Brain microvascular endothelial cell (primary cell): ENCODE data around the gene PGC.

Source experiments
- DNase-seq: peaks from one replicate; pipeline ENCODE4 v3.0.0-alpha.2; 2020
- H3K27ac ChIP-seq: fragments of 250-450 bp; sonication (Bioruptor Pico); 2 replicates; pipeline ENCODE4 v1.5.1; 2020; ENCODE audit warnings: mild to moderate bottlenecking, moderate library complexity
- H3K27me3 ChIP-seq: fragments of 250-450 bp; sonication (Bioruptor Pico); replicated peaks from 2 replicates; pipeline ENCODE4 v1.5.1; 2020; ENCODE audit warnings: mild to moderate bottlenecking
- H3K36me3 ChIP-seq: fragments of 250-450 bp; sonication (Bioruptor Pico); replicated peaks from 2 replicates; pipeline ENCODE4 v1.5.1; 2020; ENCODE audit warnings: mild to moderate bottlenecking
- H3K4me3 ChIP-seq: 2 replicates; pipeline ENCODE4 v1.5.1; 2011; ENCODE audit warnings: low read depth, mild to moderate bottlenecking, control low read depth, low read length, moderate library complexity
- in situ Hi-C: cut with HindIII; loops from 2 replicates; pipeline ENCODE4 v1.10.0; 2017; ENCODE audit warnings: low sequenced_read_pairs, low pct_ligation_motif_present
- TF ChIP-seq, protein P1 (sequence below): IDR thresholded peaks from 2 replicates; pipeline ENCODE4 v1.5.1; 2011; ENCODE audit warnings: low read depth, mild to moderate bottlenecking, moderate library complexity, low read length, control low read depth, inconsistent platforms; ENCODE audit errors: missing control alignments

Gene PGC

DNA sequence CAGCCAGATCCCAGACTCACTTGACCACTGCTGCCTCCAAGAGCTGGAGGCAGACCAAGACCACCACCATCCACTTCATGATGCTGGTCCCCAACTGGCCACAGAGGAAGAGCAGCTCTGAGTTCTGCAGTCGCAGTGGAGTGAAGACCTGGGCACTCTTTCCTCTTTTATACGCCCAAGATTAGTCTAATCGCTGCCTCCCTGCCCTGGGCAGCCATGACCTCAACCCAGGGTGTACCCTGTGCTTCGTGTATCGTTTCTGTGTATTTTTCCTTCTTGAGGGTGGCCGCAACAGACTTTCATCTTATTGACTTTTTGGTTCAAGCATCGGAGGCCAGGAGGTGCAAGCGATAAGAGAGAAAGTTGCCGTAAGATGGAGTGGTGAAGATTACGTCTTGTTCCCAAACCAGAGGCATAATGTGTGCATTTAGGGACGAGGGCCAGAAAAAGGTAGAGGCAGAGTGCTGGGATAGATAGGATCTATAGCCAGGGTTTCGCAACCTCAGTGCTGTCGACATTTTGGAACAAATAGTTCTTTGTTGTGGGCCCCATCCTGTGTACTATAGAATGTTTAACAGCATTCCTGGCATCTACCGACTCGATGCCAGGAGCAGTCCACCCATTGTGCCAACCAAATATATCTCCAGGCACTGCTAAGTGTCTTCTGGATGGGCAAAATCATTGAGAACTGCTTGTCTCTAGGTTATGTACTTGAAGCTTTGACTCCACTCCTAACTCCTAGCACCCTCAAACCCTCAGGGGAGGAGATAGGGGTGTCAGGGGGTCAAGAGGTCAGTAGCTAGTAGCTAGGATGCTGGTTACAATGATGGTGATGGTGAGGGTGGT, at the start of gene PGC:
Gene PGC, minus strand, starts transcription at position 142 of the 846 bp plus-strand sequence. Its CDS starts 63 bp downstream, at position 79.
- in situ Hi-C loops, result no loop called here
- TF ChIP-seq, protein P1, sequence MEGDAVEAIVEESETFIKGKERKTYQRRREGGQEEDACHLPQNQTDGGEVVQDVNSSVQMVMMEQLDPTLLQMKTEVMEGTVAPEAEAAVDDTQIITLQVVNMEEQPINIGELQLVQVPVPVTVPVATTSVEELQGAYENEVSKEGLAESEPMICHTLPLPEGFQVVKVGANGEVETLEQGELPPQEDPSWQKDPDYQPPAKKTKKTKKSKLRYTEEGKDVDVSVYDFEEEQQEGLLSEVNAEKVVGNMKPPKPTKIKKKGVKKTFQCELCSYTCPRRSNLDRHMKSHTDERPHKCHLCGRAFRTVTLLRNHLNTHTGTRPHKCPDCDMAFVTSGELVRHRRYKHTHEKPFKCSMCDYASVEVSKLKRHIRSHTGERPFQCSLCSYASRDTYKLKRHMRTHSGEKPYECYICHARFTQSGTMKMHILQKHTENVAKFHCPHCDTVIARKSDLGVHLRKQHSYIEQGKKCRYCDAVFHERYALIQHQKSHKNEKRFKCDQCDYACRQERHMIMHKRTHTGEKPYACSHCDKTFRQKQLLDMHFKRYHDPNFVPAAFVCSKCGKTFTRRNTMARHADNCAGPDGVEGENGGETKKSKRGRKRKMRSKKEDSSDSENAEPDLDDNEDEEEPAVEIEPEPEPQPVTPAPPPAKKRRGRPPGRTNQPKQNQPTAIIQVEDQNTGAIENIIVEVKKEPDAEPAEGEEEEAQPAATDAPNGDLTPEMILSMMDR, result no peak
- no peak within 1 kb of the TSS for H3K27ac ChIP-seq
- no peak for DNase-seq
- H3K27me3 ChIP-seq, result no peaks in the 10 kb centered on the region
- no peak within 1 kb of the TSS for H3K4me3 ChIP-seq
- no peaks in the 10 kb centered on the region for H3K36me3 ChIP-seq

DNA sequence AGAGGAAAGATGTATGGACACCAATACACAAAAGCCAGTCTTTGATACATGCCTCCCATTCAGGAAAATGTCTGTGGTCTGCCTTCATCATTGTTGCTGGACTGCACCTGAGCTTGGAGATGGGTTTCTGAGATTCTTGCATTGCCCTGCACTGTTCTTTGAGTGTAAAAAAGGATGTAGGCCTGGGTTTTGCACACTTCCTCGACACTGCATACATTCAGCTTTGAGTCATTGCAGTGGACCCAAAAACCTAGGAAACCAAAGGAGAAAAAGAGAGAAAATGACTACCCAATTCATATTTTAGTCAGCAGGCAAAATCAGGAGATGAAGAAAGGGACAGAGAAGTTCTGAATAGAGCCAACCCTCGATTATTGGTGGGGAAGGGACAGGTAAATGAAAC, 49.3 kb upstream of the PGC start:
- H3K4me3 ChIP-seq, result no peak overlapping the region
- in situ Hi-C loops, result loop anchor here (25.0 kb wide), 1 partner anchor 241 kb away; no protein-coding TSS in a partner anchor
- H3K27me3 ChIP-seq, result no peaks in the 10 kb centered on the region
- TF ChIP-seq, protein P1, result no peak
- DNase-seq, result no peak
- no peak overlapping the region for H3K27ac ChIP-seq
- peaks cover 7% of the 10 kb centered on the region for H3K36me3 ChIP-seq

DNA sequence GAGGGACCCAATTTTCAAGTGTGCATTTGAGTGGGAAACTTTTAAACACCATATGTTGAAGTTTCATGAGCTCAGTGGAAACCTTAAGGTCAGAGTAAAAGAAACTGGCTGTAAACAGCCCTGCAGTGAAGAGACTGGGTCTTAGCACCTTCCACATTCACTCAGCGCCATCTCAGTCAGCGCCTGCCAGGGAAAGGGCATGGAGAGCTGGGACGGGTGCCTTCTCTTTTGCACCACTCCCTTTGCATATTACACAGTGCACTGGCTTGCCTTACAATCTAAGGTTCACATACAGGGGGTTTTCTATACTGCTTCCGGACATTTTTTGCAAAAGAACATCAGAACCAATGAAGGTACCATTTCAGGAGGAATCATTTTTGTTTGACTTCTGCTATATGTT, 44.8 kb upstream of the PGC start:
- no peak for DNase-seq
- H3K27ac ChIP-seq, result no peak overlapping the region
- in situ Hi-C loops, result loop anchor here (25.0 kb wide), 1 partner anchor 245 kb away; no protein-coding TSS in a partner anchor
- TF ChIP-seq, protein P1, result no peak
- H3K4me3 ChIP-seq, result no peak overlapping the region
- no peaks in the 10 kb centered on the region for H3K27me3 ChIP-seq
- H3K36me3 ChIP-seq, result peaks cover 24% of the 10 kb centered on the region

DNA sequence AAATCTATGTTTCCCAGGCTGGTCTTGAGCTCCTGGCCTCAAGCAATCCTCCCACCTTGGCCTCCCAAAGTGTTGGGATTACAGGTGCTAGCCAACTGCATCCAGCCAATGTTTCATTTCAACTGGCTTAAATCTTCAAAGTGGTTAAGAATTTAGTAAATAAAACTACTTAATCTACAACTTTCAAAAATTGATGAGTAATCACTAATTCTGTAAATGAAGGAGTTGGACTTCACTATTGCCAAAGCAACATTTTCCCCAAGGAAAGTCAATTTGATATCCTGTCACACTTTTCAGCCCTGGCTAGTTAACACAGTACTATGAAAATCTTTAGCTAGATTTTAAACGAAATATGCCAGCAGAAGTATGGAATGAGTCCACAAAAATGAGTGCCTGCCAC, 44.1 kb upstream of the PGC start:
- Histone ChIP-seq H3K36me3 (peaks cover 24% of the 10 kb centered on the region), H3K27ac (no peak overlapping the region), H3K4me3 (no peak overlapping the region), H3K27me3 (no peaks in the 10 kb centered on the region)
- DNase-seq, result no peak
- in situ Hi-C loops, result loop anchor here (25.0 kb wide), 1 partner anchor 246 kb away; no protein-coding TSS in a partner anchor
- TF ChIP-seq, protein P1, result no peak

DNA sequence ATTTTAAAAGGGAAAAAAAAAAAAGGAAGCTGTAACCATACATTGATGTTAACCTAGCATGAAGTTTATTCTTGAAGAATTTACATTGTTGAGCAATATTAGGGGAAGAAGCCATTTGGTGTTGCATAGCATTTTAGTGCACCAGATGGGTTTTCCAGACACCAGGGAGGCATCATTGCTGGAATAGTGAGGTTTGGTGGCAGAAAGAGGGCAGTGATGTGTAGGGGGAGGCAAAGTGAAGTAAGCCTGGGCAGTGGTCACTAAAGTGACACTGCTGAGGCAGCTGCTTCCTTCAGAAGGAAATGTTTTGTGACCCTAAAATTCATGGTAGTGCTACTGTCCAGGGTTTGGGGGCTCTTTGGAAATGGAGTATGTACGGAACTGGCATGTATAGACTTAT, 42.8 kb upstream of the PGC start:
- Histone ChIP-seq H3K36me3 (peaks cover 24% of the 10 kb centered on the region), H3K27me3 (no peaks in the 10 kb centered on the region), H3K4me3 (no peak overlapping the region), H3K27ac (no peak overlapping the region)
- no peak for DNase-seq
- in situ Hi-C loops, result loop anchor here (25.0 kb wide), 1 partner anchor 247 kb away; no protein-coding TSS in a partner anchor
- TF ChIP-seq, protein P1, result no peak

DNA sequence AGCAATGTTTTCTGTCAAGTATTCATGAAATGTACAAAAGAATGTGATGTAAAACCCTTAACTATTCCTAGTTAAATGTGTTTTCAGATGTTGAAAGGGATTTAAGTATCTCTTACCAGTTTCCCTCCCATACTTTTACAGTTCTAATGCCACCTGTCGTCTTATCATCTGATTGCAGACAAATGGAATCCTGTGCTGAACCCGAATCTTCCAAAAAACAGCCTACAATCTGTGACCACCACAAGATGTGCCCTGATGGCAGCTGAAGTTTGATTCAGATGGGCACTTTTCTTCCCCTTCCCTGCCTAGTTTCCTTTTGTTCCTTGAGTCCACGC, 42.2 kb upstream of the PGC start:
- H3K4me3 ChIP-seq, result no peak overlapping the region
- H3K27me3 ChIP-seq, result no peaks in the 10 kb centered on the region
- TF ChIP-seq, protein P1, result no peak
- in situ Hi-C loops, result loop anchor here (25.0 kb wide), 1 partner anchor 248 kb away; no protein-coding TSS in a partner anchor
- no peak overlapping the region for H3K27ac ChIP-seq
- DNase-seq, result no peak
- H3K36me3 ChIP-seq, result peaks cover 24% of the 10 kb centered on the region
